ENCODE results near the gene DCXR.
A peak's percentile ranks its signal among the peaks of the same experiment; 100 is the strongest.

The DCXR gene

DNA sequence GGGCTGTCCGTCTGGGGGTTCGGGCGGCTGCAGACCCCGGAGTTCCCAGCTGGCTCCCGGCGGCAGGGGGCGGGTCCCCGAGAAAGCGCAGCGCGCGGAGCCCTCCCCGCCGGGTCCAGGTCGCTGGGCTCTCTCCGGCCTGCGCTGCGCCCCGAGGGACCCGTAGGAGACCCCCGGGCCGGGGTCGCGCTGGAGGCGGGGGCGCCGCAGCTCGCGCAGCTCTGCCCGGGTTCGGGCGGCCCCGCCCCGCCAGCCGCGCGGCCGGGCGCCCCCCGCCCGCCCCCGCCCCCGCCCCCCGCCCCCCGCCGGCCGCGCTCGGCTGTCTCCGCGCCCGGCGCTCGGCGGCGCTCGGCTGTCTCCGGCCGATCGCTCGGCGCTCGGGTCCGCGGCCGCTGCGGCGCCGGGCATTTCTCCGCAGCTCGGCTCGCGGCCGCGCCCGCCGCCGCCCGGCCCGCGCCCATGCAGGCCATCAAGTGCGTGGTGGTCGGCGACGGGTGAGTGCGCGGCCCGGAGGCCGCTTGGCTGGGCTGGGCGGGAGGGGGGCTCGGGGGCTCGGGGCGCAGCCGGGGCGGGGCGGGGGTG, 6.1 kb downstream of the DCXR start, which contains the start of gene RAC3:
TSS of gene RAC3 (plus strand) at position 376 of the 582 bp plus-strand sequence. CDS start at position 460, 84 bp downstream.
- H3K9me3 ChIP-seq (ENCODE audit: insufficient read depth, low read depth, low read length): no peaks in the 10 kb centered on the region
- H3K9ac ChIP-seq (ENCODE audit: low read depth, low read length): peak within 1 kb of the TSS; percentile 74
- no peak within 1 kb of the TSS for H3K27ac ChIP-seq (ENCODE audit: low read length)
- peak within 1 kb of the TSS; percentile 80 for H3K4me3 ChIP-seq (ENCODE audit: low read length)
- no peaks in the 10 kb centered on the region for H3K27me3 ChIP-seq (ENCODE audit: insufficient read depth, low read length)
- H3K4me1 ChIP-seq (ENCODE audit: insufficient read depth, low read length): peaks cover 3% of the 10 kb centered on the region; the same call in 1 of the 2 replicates
- peaks cover 5% of the 10 kb centered on the region; the same call in 1 of the 2 replicates for H3K36me3 ChIP-seq (ENCODE audit: insufficient read depth, low read depth, low read length)

DNA sequence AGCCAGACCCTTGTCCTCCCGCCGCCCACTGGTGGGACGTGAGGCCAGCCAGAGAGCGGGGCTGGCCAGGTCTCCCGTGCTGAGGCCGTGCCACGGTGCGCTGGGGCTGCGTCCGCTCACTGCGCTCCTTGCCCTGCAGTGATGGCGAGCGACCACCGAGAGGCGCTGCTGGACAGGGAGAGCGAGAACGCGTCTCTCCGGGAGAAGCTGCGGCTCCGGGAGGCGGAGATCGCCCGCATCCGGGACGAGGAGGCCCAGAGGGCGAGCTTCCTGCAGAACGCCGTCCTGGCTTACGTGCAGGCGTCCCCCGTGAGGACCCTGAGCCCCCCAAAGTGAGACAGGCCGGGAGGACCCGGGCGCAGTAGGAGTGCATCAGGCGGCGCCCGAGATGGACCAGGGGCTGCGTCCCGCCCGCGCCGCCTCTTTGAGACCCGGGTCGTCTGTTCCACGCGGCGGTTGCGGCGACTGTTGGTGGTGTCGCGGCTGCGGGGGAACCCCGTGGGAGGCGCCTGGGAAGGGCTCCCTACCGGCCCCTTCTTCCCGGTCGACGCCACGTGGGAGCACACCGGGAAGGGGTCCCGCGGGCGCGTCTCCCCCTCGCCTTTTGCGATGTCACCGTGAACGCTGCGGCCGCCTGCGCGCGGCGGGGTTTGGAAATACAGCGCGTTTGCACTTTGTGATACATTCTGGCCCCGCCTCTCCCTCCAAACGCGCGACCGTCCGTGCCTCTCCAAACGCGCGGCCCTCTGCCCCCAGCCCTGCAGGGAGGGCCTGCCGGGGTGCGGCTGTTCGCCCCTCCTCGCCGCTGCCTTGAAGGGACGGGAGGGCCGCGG, 6.8 kb downstream of the DCXR start:
- Histone ChIP-seq H3K27ac (ENCODE audit: low read length) (no peak overlapping the region), H3K9ac (ENCODE audit: low read depth, low read length) (no peak overlapping the region), H3K36me3 (ENCODE audit: insufficient read depth, low read depth, low read length) (peaks cover 5% of the 10 kb centered on the region; the same call in 1 of the 2 replicates), H3K4me3 (ENCODE audit: low read length) (peak overlapping the region; percentile 60), H3K4me1 (ENCODE audit: insufficient read depth, low read length) (peaks cover 3% of the 10 kb centered on the region; the same call in 1 of the 2 replicates), H3K9me3 (ENCODE audit: insufficient read depth, low read depth, low read length) (no peaks in the 10 kb centered on the region), H3K27me3 (ENCODE audit: insufficient read depth, low read length) (no peaks in the 10 kb centered on the region)

DNA sequence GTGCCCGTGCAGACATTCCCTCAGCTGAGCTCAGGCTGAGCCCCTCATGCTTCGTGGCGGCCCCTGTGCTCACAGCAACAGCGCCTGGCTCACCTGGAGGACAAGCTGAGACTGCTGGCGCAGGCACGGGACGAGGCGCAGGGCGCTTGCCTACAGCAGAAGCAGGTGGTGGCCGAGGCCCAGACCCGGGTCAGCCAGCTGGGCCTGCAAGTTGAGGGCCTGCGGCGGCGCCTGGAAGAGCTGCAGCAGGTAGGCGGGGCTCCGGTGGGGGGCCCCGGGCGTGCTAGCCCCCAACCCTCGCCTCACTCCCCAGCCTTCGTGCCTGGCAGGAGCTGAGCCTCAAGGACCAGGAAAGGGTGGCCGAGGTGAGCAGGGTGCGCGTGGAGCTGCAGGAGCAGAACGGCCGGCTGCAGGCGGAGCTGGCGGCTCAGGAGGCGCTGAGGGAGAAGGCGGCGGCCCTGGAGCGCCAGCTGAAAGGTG, 7.5 kb downstream of the DCXR start:
- no peak overlapping the region for H3K4me3 ChIP-seq (ENCODE audit: low read length)
- H3K9ac ChIP-seq (ENCODE audit: low read depth, low read length): no peak overlapping the region

DNA sequence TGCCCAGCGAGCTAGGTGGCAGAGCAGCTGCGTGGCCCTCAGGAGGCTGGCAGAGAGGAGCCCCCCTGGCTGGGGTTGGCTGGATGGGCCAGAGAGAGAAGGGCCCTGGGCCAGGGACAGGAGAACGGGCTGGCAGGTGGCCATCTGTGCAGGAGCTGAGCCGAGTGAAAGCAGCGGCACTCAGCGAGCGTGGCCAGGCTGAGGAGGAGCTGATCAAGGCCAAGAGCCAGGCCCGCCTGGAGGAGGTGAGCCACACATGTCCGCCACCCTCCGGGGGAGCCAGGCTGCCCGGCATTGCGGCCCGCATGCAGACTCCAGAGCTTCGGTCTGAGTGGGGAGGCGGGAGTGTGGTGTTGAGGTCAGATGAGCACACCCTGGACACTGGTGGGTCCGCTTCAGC, 8.1 kb downstream of the DCXR start:
- Histone ChIP-seq H3K4me1 (ENCODE audit: insufficient read depth, low read length) (peaks cover 3% of the 10 kb centered on the region; the same call in 1 of the 2 replicates), H3K36me3 (ENCODE audit: insufficient read depth, low read depth, low read length) (no peaks in the 10 kb centered on the region), H3K4me3 (ENCODE audit: low read length) (no peak overlapping the region), H3K27me3 (ENCODE audit: insufficient read depth, low read length) (no peaks in the 10 kb centered on the region), H3K27ac (ENCODE audit: low read length) (no peak overlapping the region), H3K9me3 (ENCODE audit: insufficient read depth, low read depth, low read length) (no peaks in the 10 kb centered on the region), H3K9ac (ENCODE audit: low read depth, low read length) (no peak overlapping the region)

More for the DNA sequence above, 7.5 kb downstream of the DCXR start:
- Histone ChIP-seq H3K36me3 (ENCODE audit: insufficient read depth, low read depth, low read length) (0 out of 2 replicates have a peak, but pooled peaks cover 1% of the 10 kb centered on the region), H3K27ac (ENCODE audit: low read length) (no peak overlapping the region), H3K9me3 (ENCODE audit: insufficient read depth, low read depth, low read length) (no peaks in the 10 kb centered on the region), H3K27me3 (ENCODE audit: insufficient read depth, low read length) (no peaks in the 10 kb centered on the region), H3K4me1 (ENCODE audit: insufficient read depth, low read length) (peaks cover 3% of the 10 kb centered on the region; the same call in 1 of the 2 replicates)

DNA sequence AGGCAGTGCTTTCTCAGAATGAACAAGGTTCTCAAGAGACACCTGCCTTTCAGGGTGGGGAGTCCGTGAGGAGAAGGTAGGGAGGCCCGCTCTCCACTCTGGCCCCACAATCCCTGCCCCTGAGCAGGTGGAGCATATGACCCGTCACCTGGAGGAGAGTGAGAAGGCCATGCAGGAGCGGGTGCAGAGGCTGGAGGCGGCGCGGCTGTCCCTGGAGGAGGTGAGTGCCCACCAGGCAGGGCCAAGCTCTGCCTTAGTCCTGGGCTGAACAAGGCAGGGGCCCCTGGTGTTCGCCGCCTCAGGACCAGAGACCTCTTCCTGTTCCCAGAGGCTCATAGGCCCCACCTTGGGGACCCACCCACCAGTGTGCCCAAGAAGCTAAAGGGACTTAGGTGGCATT, 8.5 kb downstream of the DCXR start:
- Histone ChIP-seq H3K27me3 (ENCODE audit: insufficient read depth, low read length) (no peaks in the 10 kb centered on the region), H3K4me1 (ENCODE audit: insufficient read depth, low read length) (peaks cover 3% of the 10 kb centered on the region; the same call in 1 of the 2 replicates), H3K36me3 (ENCODE audit: insufficient read depth, low read depth, low read length) (no peaks in the 10 kb centered on the region), H3K27ac (ENCODE audit: low read length) (no peak overlapping the region), H3K4me3 (ENCODE audit: low read length) (no peak overlapping the region), H3K9me3 (ENCODE audit: insufficient read depth, low read depth, low read length) (no peaks in the 10 kb centered on the region), H3K9ac (ENCODE audit: low read depth, low read length) (no peak overlapping the region)

DNA sequence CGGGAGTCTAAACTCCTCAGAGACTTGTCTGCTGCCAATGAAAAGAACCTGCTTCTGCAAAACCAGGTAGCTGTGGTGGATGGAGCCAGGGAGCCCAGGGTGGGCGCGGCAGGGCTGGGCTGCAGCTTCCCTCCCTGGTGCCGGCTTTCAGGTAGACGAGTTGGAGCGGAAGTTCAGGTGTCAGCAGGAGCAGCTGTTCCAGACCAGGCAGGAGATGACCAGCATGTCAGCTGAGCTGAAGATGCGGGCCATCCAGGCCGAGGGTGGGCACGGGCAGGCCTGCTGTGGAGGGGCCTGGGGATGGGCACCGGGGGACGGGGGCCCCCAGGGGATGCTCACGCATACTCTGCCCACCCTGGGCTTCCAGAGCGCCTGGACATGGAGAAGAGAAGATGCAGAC, 9.3 kb downstream of the DCXR start:
- H3K27ac ChIP-seq (ENCODE audit: low read length): no peak overlapping the region
- no peak overlapping the region for H3K4me3 ChIP-seq (ENCODE audit: low read length)
- H3K36me3 ChIP-seq (ENCODE audit: insufficient read depth, low read depth, low read length): no peaks in the 10 kb centered on the region
- no peak overlapping the region for H3K9ac ChIP-seq (ENCODE audit: low read depth, low read length)
- H3K27me3 ChIP-seq (ENCODE audit: insufficient read depth, low read length): no peaks in the 10 kb centered on the region
- no peaks in the 10 kb centered on the region for H3K9me3 ChIP-seq (ENCODE audit: insufficient read depth, low read depth, low read length)
- peaks cover 3% of the 10 kb centered on the region; the same call in 1 of the 2 replicates for H3K4me1 ChIP-seq (ENCODE audit: insufficient read depth, low read length)

DNA sequence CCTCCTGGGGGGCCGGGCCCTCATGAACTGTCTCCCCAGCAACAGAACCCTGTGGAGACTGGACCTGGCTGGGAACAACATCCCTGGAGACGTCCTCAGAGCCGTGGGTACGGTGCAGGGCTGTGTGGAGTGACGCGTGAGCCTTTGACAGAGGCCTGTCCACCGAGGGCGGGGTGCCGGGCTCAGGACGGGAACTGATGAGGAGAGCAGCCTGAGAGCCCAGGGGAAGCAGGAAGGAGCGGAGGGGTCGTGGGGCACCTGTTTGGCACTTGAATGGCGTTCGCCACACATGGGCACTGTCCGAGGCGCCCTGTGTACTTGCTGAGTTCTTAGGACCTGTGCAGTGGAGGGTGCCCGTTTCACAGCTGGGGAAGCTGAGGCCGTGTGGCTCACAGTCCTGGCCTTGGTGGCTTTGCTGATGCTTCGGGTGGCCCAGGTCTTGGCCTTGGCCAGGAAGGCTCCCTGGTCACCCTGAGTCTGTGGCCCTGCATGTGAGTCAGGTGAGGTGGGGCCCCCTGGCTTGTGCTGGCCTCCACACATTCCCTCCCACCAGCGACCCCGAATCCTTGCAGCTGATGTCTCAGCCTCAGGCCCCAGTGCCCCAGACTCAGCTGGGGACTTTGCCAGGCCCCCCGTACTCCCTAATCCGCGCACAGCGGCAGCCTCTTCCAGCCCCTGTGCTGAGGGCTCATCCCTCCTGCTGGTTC, 11.9 kb downstream of the DCXR start:
- Histone ChIP-seq H3K9ac (ENCODE audit: low read depth, low read length) (no peak overlapping the region), H3K27me3 (ENCODE audit: insufficient read depth, low read length) (no peaks in the 10 kb centered on the region), H3K36me3 (ENCODE audit: insufficient read depth, low read depth, low read length) (no peaks in the 10 kb centered on the region), H3K4me3 (ENCODE audit: low read length) (no peak overlapping the region), H3K27ac (ENCODE audit: low read length) (no peak overlapping the region), H3K9me3 (ENCODE audit: insufficient read depth, low read depth, low read length) (no peaks in the 10 kb centered on the region), H3K4me1 (ENCODE audit: insufficient read depth, low read length) (peaks cover 3% of the 10 kb centered on the region; the same call in 1 of the 2 replicates)

DNA sequence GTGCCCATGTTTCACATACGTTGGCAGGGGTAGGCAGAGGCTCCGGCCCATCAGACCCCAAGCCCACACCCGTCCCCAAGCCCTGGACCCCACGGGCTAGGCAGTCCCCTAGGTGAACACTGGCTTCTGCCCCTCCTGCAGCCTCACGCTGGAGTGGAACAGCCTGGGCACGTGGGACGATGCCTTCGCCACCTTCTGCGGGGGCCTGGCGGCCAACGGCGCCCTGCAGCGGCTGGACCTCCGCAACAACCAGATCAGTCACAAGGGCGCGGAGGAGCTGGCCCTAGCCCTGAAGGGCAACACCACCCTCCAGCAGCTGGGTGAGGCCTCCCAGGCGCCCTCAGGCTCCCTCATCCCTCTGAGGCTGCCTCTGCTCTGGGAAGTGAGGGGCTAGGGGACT, 12.6 kb downstream of the DCXR start:
- Histone ChIP-seq H3K4me3 (ENCODE audit: low read length) (no peak overlapping the region), H3K4me1 (ENCODE audit: insufficient read depth, low read length) (peaks cover 3% of the 10 kb centered on the region; the same call in 1 of the 2 replicates), H3K9me3 (ENCODE audit: insufficient read depth, low read depth, low read length) (no peaks in the 10 kb centered on the region), H3K9ac (ENCODE audit: low read depth, low read length) (no peak overlapping the region), H3K27ac (ENCODE audit: low read length) (no peak overlapping the region), H3K36me3 (ENCODE audit: insufficient read depth, low read depth, low read length) (no peaks in the 10 kb centered on the region), H3K27me3 (ENCODE audit: insufficient read depth, low read length) (no peaks in the 10 kb centered on the region)

DNA sequence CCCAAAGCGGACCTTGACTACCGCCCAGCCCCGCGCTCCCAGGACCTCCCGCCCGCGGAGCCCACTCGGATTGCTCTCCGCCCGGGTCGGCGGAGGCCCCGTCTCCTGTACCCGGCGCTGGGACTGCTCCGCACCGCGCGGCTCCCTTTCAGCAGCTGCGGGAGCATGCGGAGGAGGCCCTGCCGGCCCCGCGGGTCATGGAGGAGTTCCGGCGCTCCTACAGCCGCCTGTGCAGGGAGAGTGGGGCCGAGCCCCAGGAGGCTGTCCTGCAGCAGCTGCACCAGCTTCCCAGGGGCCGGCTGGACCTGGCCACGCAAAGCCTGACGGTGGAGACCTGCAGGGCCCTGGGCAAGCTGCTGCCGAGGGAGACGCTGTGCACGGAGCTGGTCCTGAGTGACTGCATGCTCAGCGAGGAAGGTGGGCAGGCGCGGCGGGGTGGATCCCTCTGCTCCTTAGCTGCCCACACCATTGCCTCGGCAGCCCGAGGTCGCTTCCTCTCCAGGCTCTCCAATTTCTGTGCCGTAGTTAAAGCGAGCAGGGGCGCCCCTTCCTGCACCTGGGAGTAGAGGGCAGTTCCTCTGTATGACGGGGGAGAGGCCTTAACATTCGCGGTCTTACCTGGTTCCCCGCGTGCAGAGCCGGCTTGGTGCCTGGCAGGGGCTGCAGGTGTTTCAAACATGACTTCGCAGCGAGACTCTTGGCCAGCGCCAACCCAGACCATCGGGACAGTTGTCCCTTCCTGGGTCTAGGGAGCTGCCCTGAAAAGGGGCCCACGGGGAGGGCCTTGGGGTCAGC, 13.9 kb downstream of the DCXR start:
- H3K4me1 ChIP-seq (ENCODE audit: insufficient read depth, low read length): peaks cover 3% of the 10 kb centered on the region; the same call in 1 of the 2 replicates
- no peaks in the 10 kb centered on the region for H3K27me3 ChIP-seq (ENCODE audit: insufficient read depth, low read length)
- peak overlapping the region; percentile 74; the same call in 1 of the 2 replicates for H3K9ac ChIP-seq (ENCODE audit: low read depth, low read length)
- H3K4me3 ChIP-seq (ENCODE audit: low read length): peak overlapping the region; percentile 84
- peaks cover 2% of the 10 kb centered on the region; the same call in 1 of the 2 replicates for H3K36me3 ChIP-seq (ENCODE audit: insufficient read depth, low read depth, low read length)
- H3K9me3 ChIP-seq (ENCODE audit: insufficient read depth, low read depth, low read length): no peaks in the 10 kb centered on the region
- H3K27ac ChIP-seq (ENCODE audit: low read length): peak overlapping the region; percentile 28

DNA sequence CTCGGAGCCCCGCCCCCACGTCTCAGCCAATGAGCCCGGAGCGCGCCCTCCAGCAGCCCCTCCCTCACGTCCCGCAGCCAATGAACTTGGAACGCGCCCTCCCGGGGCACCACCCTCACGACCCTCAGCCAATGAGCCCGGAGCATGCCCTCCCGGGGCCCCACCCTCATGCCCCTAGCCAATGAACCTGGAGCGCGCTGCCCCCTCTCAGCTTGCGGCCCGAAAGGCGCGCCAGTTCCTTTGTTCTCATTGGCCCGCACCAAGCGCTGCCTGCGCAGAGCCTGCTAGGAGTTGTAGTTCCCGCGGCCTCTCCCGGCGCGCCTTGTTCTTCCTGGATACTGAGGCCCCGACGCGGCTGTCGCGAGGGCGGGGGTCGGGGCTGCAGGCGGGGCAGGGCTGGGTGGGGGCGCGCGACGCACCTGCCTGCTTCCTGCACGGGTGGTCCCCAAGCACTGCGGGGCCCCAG, 14.5 kb downstream of the DCXR start, which contains the start of gene LRRC45:
TSS of gene LRRC45 (plus strand) at position 325 of the 466 bp plus-strand sequence. CDS start 339 bp downstream, outside the sequence.
- Histone ChIP-seq H3K9ac (ENCODE audit: low read depth, low read length) (peak within 1 kb of the TSS; percentile 90), H3K4me1 (ENCODE audit: insufficient read depth, low read length) (peaks cover 3% of the 10 kb centered on the region; the same call in 1 of the 2 replicates), H3K36me3 (ENCODE audit: insufficient read depth, low read depth, low read length) (peaks cover 5% of the 10 kb centered on the region; the same call in 1 of the 2 replicates), H3K27me3 (ENCODE audit: insufficient read depth, low read length) (no peaks in the 10 kb centered on the region), H3K4me3 (ENCODE audit: low read length) (peak within 1 kb of the TSS; percentile 90), H3K27ac (ENCODE audit: low read length) (peak within 1 kb of the TSS; percentile 28), H3K9me3 (ENCODE audit: insufficient read depth, low read depth, low read length) (no peaks in the 10 kb centered on the region)
